ENCODE results near the gene TAMALIN.

TAMALIN gene

DNA sequence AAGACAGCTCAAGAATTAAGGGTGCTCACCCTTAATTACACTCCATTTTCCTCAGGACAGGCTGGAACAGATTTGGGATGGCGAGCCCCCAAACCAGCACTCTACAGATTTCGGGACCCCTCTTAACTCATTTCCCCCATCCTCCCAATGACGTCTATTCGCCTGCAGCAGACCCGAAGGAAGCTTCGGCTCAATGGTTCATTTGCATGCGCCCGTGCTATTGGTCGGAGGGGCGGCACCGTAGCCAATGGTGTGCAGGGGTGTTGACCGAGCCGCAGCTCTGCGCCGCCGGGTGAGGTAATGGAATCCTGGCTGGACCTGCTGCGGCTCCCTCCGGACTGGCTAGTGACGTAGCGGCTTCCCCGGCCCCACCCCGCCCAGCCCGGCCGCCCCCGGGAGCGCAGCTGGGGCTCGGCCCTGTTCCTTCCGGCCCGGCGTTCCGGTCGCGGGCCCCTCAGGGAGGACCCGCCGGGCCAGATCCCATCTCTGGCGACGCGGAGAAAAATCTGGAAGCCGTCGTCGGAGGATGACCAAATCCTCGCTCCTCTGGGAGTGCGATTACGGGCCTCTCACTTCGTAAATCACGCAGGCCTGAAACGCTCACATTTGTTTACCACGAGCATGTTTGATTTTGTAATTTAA is 26.2 kb downstream of the TAMALIN start:
- H3K9ac ChIP-seq (ENCODE audit: low read depth, low read length): peak overlapping the region; percentile 30; the same call in 1 of the 2 replicates
- H3K27ac ChIP-seq (ENCODE audit: low read length): no peak overlapping the region

DNA sequence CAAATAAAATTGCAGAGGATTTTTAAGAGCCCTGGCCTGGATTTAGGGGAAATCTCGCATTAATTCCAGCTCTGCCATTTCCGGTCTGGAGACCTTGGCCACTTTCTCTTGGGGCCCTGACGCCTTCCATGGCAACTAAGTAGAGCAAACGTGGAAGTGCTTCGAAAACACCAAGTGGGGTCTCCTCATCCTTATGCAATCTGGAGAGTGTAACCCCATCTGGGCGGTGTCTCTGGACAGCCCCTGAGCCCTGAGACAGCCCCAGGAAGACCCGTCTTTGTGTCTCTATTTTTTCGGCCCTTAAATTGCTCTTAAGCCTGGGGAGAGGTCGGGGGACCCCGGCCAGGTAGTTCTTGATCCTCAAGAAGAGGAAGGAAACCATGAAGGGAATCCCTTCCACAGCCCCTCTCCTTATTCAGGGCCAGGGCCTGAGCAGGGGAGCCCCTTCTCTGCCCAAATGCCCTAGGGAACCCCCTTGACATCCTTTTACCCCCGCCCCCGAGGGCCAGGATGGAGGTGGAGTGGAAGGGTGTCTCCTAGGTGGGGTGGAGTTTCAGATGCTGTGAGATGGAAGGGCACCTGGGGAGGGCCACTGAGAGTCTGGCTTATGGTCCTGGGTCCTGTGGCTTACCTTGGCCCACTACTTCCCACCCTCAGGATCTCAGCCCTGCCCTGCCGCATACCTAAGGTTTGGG is 26.8 kb downstream of the TAMALIN start:
- TF ChIP-seq, protein P1, sequence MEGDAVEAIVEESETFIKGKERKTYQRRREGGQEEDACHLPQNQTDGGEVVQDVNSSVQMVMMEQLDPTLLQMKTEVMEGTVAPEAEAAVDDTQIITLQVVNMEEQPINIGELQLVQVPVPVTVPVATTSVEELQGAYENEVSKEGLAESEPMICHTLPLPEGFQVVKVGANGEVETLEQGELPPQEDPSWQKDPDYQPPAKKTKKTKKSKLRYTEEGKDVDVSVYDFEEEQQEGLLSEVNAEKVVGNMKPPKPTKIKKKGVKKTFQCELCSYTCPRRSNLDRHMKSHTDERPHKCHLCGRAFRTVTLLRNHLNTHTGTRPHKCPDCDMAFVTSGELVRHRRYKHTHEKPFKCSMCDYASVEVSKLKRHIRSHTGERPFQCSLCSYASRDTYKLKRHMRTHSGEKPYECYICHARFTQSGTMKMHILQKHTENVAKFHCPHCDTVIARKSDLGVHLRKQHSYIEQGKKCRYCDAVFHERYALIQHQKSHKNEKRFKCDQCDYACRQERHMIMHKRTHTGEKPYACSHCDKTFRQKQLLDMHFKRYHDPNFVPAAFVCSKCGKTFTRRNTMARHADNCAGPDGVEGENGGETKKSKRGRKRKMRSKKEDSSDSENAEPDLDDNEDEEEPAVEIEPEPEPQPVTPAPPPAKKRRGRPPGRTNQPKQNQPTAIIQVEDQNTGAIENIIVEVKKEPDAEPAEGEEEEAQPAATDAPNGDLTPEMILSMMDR (IDR thresholded peaks at IDR 0.05; ENCODE audit: borderline replicate concordance, extremely low read depth, low read length, poor library complexity, severe bottlenecking): no peak
- no peak for TF ChIP-seq EZH2 (IDR thresholded peaks at IDR 0.05; ENCODE audit: borderline replicate concordance, low read depth, low read length, severe bottlenecking)
- no peak overlapping the region for H2AFZ ChIP-seq (ENCODE audit: low read depth, low read length)

More for the DNA sequence above, 26.2 kb downstream of the TAMALIN start:
- Histone ChIP-seq H3K79me2 (ENCODE audit: insufficient read depth, low read length) (no peaks in the 10 kb centered on the region), H3K4me3 (ENCODE audit: low read depth in 1 of 2, low read length in 2 of 2) (peak overlapping the region in 1 of 2 experiments; percentile 42; a peak in 2 of 4 replicates), H3K36me3 (ENCODE audit: insufficient read depth, low read length) (no peaks in the 10 kb centered on the region), H3K9me3 (ENCODE audit: insufficient read depth, low read length, severe bottlenecking) (no peaks in the 10 kb centered on the region), H3K4me2 (ENCODE audit: insufficient read depth, low read length) (peak overlapping the region; percentile 65), H2AFZ (ENCODE audit: low read depth, low read length) (no peak overlapping the region), H3K4me1 (ENCODE audit: insufficient read depth, low read length) (peaks cover 31% of the 10 kb centered on the region), H4K20me1 (ENCODE audit: insufficient read depth, low read length) (peaks cover 31% of the 10 kb centered on the region), H3K27me3 (ENCODE audit: insufficient read depth, low read length, poor library complexity) (peaks cover 41% of the 10 kb centered on the region)
- no peak for TF ChIP-seq EZH2 (IDR thresholded peaks at IDR 0.05; ENCODE audit: borderline replicate concordance, low read depth, low read length, severe bottlenecking)
- TF ChIP-seq, protein P1 (IDR thresholded peaks at IDR 0.05; ENCODE audit: borderline replicate concordance, extremely low read depth, low read length, poor library complexity, severe bottlenecking): no peak
- DNase-seq: peak; percentile 93
- ATAC-seq (ENCODE audit: insufficient read depth, low read depth): peak; percentile 99

DNA sequence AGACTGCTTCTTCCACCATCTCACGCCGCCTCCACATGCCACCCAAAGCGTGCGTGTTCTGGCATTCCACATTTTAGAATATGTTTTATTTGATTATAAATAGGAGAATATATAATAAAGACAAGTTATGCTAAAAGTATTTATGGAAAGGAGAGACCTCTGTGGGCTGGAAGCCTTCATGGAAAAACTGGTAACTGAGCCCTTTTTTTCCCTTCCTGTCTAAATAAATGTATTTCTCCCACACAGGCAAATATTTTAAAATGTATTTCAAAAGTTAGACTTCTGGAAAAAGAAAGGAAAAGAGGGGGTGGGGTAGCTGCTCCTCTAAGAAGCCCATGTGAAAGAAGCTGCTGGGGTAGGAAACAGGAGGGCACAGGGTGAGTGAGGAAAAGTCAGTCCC is 28.4 kb downstream of the TAMALIN start:
- H3K4me2 ChIP-seq (ENCODE audit: insufficient read depth, low read length): no peak overlapping the region
- TF ChIP-seq, protein P1 (IDR thresholded peaks at IDR 0.05; ENCODE audit: borderline replicate concordance, extremely low read depth, low read length, poor library complexity, severe bottlenecking): no peak
- no peak for TF ChIP-seq EZH2 (IDR thresholded peaks at IDR 0.05; ENCODE audit: borderline replicate concordance, low read depth, low read length, severe bottlenecking)
- no peak for DNase-seq

More for the DNA sequence above, 26.8 kb downstream of the TAMALIN start:
- no peaks in the 10 kb centered on the region for H3K9me3 ChIP-seq (ENCODE audit: insufficient read depth, low read length, severe bottlenecking)
- H3K4me2 ChIP-seq (ENCODE audit: insufficient read depth, low read length): peak overlapping the region; percentile 65
- no peaks in the 10 kb centered on the region for H3K36me3 ChIP-seq (ENCODE audit: insufficient read depth, low read length)
- H3K4me3 ChIP-seq (ENCODE audit: low read depth in 1 of 2, low read length in 2 of 2): peak overlapping the region in 1 of 2 experiments; percentile 42; a peak in 2 of 4 replicates
- peaks cover 35% of the 10 kb centered on the region for H4K20me1 ChIP-seq (ENCODE audit: insufficient read depth, low read length)
- H3K4me1 ChIP-seq (ENCODE audit: insufficient read depth, low read length): peaks cover 31% of the 10 kb centered on the region
- no peak overlapping the region for H3K27ac ChIP-seq (ENCODE audit: low read length)
- no peaks in the 10 kb centered on the region for H3K79me2 ChIP-seq (ENCODE audit: insufficient read depth, low read length)
- H3K9ac ChIP-seq (ENCODE audit: low read depth, low read length): peak overlapping the region; percentile 30; the same call in 1 of the 2 replicates
- ATAC-seq (ENCODE audit: insufficient read depth, low read depth): no peak
- H3K27me3 ChIP-seq (ENCODE audit: insufficient read depth, low read length, poor library complexity): peaks cover 45% of the 10 kb centered on the region
- no peak for DNase-seq

More for the DNA sequence above, 28.4 kb downstream of the TAMALIN start:
- H3K9ac ChIP-seq (ENCODE audit: low read depth, low read length): no peak overlapping the region
- H3K79me2 ChIP-seq (ENCODE audit: insufficient read depth, low read length): no peaks in the 10 kb centered on the region
- H3K4me1 ChIP-seq (ENCODE audit: insufficient read depth, low read length): peaks cover 31% of the 10 kb centered on the region
- ATAC-seq (ENCODE audit: insufficient read depth, low read depth): no peak
- H3K4me3 ChIP-seq (ENCODE audit: low read depth in 1 of 2, low read length in 2 of 2): no peak overlapping the region
- no peaks in the 10 kb centered on the region for H3K36me3 ChIP-seq (ENCODE audit: insufficient read depth, low read length)
- no peaks in the 10 kb centered on the region for H3K9me3 ChIP-seq (ENCODE audit: insufficient read depth, low read length, severe bottlenecking)
- no peak overlapping the region for H3K27ac ChIP-seq (ENCODE audit: low read length)
- peaks cover 46% of the 10 kb centered on the region for H4K20me1 ChIP-seq (ENCODE audit: insufficient read depth, low read length)
- H3K27me3 ChIP-seq (ENCODE audit: insufficient read depth, low read length, poor library complexity): peaks cover 58% of the 10 kb centered on the region
- H2AFZ ChIP-seq (ENCODE audit: low read depth, low read length): no peak overlapping the region

Measured in DND-41 (cell line).